ENCODE data around the gene UBTF.

- no peak for TF ChIP-seq REST (IDR thresholded peaks at IDR 0.05; ENCODE audit: low read depth)
- no peak; the same call in 1 of the 2 replicates for TF ChIP-seq TAF1 (IDR thresholded peaks at IDR 0.05; ENCODE audit: low read depth)
- TF ChIP-seq CEBPB (IDR thresholded peaks at IDR 0.05) = no peak
- TF ChIP-seq EP300 (IDR thresholded peaks at IDR 0.05; ENCODE audit: borderline replicate concordance) = no peak
These were observed 313 bp downstream of the UBTF start for GRCh38 chr17:44219108-44219615.

Measured in Ishikawa (cell line).